GM12801 (cell line): ENCODE measurements around the gene USP31.

Source experiments
- CTCF ChIP-seq: IDR thresholded peaks from one replicate; pipeline ENCODE4 v1.5.1; 2011; ENCODE audit warnings: control low read depth; ENCODE audit not compliant: insufficient read length; ENCODE audit errors: extremely low read depth

USP31 gene

GRCh38 chr16:23186171-23186570 is 36.9 kb upstream of the USP31 start:
- TF ChIP-seq CTCF: no peak

- no peak for TF ChIP-seq CTCF
Observed at GRCh38 chr16:23185656-23186055, 36.4 kb upstream of the USP31 start.

GRCh38 chr16:23183543-23183862 is 34.3 kb upstream of the USP31 start:
- TF ChIP-seq CTCF: no peak

GRCh38 chr16:23182679-23183542 is 33.7 kb upstream of the USP31 start, which contains the start of gene SCNN1G:
Gene SCNN1G, plus strand, starts transcription at chr16:23182745. Its CDS starts 3,527 bp downstream, at chr16:23186272.
- no peak for TF ChIP-seq CTCF

DNA sequence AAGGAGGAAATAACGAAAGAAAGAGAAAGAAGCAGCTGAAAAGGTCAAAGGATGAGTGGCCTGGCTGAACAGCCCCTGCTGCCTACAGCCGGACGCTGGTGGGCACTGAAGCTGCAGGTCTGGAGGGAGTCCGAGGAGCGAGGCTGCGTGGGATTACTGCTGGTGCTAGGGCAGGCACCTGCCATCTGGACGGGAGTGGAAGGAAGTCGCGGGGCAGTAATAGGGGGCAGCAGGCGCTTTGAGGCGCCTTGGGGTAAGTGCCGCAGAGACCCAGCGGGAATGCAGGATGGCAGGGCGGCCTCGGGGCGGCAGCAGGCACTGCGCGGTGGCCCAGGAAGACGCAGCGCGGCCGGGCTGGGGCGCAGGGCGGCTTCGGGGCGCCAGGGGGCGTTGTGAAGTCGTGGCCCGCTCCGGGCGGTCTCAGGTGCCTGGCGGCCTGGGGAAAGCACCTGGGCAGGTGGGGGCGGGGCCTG is 33.0 kb upstream of the USP31 start:
- TF ChIP-seq CTCF: no peak

DNA sequence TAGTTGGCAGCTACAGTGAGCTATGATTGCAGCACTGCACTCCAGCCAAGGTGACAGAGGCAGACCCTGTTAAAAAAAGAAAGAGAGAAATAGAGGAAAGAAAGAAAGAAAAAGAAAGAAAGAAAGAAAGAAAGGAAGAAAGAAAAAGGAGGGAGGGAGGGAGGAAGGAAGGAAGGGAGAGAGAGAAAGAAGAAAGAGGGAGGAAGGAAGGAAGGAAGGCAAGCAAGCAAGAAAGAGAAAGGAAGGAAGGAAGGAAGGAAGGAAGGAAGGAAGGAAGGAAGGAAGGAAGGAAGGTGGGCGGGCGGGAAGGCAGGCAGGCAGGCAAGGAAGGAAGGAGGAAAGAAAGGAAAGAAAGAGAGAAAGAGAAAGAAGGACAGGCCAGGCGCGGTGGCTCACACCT is 32.3 kb upstream of the USP31 start:
- TF ChIP-seq CTCF: no peak

DNA sequence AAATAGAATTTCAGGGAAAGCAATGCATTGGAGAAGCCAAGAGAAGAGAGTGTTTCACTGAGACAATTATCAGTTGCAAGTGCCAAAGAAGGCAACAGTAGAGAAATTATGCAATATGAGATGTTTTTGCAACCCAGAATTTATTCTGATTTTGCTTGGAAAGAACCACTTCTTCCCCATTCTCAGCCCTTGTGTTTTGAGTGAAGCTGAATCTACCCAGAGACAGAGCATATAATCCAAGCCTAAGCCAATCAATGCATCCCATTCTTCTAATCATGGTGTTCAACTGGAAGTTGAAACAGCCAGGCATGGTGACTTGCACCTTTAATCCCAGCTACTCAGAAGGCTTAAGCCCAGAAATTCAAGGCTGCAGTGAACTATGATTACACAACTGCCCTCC is 26.4 kb upstream of the USP31 start:
- no peak for TF ChIP-seq CTCF
